GM10248 (cell line): ENCODE data around the gene NUDT21.

Experiments used
- CTCF ChIA-PET: fragments of 300-600 bp; sonication (Branson Sonifier 250); formaldehyde crosslinking; extraction: SDS; loops from one replicate; lab custom pipeline; 2021; ENCODE audit warnings: antibody characterized with exemption; lab: Yijun Ruan, JAX
- POLR2A ChIA-PET: fragments of 350-650 bp; sonication (Branson Sonifier 250); formaldehyde crosslinking; extraction: SDS; loops from one replicate; lab custom pipeline; 2020; ENCODE audit warnings: antibody characterized with exemption; lab: Yijun Ruan, JAX
- DNase-seq: peaks from one replicate; pipeline ENCODE4 v3.0.0; 2012; ENCODE audit errors: extremely low spot score
- TF ChIP-seq, protein P1 (sequence below): IDR thresholded peaks from 2 replicates; pipeline ENCODE4 v1.5.1; 2012; ENCODE audit warnings: mild to moderate bottlenecking, low read depth; ENCODE audit errors: extremely low read depth, missing control alignments, control extremely low read depth

NUDT21 gene

DNA sequence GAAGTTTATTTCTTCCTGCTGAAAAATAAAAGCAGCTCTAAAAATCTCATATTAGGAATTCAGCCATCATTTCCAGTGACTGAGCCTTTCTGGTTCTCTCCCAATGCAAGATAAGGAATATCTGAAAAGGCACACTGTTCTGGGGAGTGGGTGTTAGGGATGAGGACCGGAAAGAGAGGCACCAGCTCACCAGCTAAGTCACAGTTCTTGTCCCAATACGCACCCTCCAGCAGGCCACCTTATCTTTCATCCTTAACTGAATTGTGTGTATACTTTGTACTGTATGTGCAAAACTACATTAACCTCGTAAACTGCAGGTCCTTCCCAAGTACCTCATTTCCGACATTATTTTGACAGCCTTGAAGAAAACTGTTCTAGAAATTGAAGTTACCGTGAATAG, 36.8 kb downstream of the NUDT21 start:
- ChIA-PET POLR2A (no interaction called here), CTCF (no interaction called here)
- TF ChIP-seq, protein P1, sequence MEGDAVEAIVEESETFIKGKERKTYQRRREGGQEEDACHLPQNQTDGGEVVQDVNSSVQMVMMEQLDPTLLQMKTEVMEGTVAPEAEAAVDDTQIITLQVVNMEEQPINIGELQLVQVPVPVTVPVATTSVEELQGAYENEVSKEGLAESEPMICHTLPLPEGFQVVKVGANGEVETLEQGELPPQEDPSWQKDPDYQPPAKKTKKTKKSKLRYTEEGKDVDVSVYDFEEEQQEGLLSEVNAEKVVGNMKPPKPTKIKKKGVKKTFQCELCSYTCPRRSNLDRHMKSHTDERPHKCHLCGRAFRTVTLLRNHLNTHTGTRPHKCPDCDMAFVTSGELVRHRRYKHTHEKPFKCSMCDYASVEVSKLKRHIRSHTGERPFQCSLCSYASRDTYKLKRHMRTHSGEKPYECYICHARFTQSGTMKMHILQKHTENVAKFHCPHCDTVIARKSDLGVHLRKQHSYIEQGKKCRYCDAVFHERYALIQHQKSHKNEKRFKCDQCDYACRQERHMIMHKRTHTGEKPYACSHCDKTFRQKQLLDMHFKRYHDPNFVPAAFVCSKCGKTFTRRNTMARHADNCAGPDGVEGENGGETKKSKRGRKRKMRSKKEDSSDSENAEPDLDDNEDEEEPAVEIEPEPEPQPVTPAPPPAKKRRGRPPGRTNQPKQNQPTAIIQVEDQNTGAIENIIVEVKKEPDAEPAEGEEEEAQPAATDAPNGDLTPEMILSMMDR, result no peak
- DNase-seq, result no peak

DNA sequence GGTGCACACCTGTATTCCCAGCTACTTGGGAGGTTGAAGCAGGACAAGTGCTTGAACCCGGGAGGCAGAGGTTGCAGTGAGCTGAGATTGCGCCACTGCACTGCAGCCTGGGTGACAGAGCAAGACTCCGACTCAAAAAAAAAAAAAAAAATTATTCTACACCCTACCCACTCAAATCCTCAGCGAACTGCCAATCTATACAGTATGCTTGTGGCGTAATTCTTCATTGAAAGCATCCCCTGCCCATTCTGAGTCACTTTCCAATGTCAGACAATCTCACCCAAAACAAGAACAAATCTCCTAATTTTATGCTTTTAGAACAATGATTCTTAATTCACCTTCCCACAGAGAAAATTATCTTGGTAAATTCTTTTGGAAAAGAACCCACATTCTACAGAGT, 37.8 kb downstream of the NUDT21 start:
- TF ChIP-seq, protein P1, result no peak
- ChIA-PET CTCF (no interaction called here), POLR2A (no interaction called here)
- DNase-seq, result no peak

DNA sequence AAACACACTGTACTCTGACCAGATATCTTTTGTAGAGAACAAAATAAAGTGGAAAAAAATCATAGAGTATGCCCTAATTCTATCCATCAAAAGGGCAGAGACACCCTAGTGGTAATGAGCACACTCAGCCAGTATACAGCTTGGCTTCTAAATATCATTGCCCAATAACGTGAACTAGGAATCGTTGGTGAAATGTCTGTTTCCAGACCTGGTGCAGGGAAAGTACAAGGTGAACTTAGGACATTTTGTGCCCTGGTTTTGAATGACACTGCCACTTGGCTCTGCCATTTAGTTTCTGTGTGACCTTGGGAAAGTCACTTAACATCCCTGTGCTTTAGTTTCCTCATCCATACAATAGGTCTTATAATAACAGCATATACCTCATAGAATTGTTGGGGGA, 39.5 kb downstream of the NUDT21 start:
- POLR2A ChIA-PET, result no interaction called here
- TF ChIP-seq, protein P1, result no peak
- CTCF ChIA-PET, result no interaction called here
- no peak for DNase-seq

DNA sequence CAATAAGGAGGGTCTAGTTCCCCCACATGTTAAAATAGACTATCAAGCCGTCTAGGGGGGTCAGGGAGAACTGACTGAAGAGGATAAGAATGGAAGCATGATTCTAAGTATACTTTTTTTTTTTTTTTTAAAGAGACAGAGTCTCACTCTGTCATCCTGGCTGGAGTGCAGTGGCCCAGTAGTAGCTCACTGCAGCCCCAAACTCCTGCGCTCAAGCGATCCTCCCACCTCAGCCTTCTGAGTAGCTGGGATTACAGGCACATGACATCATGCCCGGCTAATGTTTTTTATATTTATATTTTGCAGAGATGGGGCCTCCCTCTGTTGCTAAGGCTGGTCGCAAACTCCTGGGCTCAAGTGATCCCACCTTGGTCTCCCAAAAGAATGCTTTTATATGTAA, 40.0 kb downstream of the NUDT21 start:
- ChIA-PET POLR2A (no interaction called here), CTCF (no interaction called here)
- no peak for DNase-seq
- TF ChIP-seq, protein P1, result no peak

DNA sequence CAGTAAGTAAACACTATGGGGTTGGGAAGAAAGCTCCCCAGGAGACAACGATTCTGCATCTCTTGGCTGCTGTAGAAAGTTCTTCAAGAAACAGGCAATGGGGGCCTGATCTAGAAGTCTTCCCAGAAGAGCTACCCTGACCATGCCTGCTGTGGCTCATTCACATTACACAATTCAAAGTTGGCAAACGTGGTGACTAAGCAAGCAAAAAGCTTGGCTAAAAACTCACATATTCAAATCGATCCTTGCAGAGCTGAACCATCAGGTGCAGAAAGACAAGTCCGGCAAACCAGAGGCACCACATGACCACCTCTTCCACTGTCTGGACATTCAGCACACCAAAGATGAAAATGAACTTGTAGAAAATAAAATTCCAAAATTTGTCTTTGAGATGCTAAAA, 41.9 kb downstream of the NUDT21 start:
- CTCF ChIA-PET, result interaction anchor here (1.0 to 3.0 kb wide), 3 partner anchors 14 to 53 kb away, joined by 3 to 11 read pairs (median 3); no protein-coding TSS in a partner anchor

DNA sequence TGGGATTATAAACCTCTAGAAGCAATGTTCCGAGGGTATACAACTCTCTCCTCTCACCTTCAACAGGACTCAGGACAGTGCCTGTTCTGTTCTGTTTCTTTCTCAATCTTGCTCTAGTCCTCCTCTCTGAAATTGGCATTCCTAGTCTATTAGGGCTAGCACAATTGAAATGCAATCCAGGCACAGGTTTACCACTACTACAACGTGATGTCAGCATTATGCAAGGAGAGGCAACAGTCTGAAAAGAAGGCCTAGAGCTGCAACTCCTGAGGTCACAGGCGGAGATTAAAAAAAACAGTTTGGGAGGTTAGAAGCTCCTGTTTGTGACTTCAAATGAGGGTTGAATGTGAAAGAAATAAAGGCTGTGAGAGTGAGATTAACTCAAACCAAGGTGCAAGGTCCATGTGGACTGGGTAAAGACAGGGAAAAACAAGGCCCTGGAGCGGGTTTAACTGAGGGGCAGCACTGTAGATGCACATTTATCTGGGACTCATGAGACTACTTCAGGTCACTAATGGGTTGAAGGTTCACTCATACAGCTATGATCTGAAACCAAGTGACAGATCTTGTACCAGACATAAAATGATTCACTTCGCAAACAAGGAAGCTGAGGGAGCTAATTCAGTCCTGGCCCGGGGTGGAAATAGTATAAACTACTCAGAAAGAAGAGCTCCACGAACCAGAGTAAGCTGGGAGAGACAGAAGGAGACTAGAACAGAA, 42.6 kb downstream of the NUDT21 start:
- ChIA-PET CTCF (interaction anchor here (1.0 to 3.0 kb wide), 3 partner anchors 15 to 53 kb away, joined by 3 to 11 read pairs (median 3); no protein-coding TSS in a partner anchor), POLR2A (no interaction called here)
- no peak for DNase-seq
- TF ChIP-seq, protein P1, result no peak

More for the DNA sequence above, 41.9 kb downstream of the NUDT21 start:
- POLR2A ChIA-PET, result no interaction called here
- no peak for DNase-seq
- TF ChIP-seq, protein P1, result no peak
